HG03280 (cell line): ENCODE data around the gene SLC5A4.
"Not testable (repeated sequence)": the region's sequence is repeated elsewhere in the genome, so short reads cannot be mapped to it uniquely, and the experiment has no call there.

Experiments
- ATAC-seq: cut with Tn5 transposase; IDR thresholded peaks from one replicate; pipeline ENCODE4 v1.9.1; 2021; ENCODE audit warnings: mild to moderate bottlenecking, moderate library complexity; ENCODE audit not compliant: unreplicated experiment

The SLC5A4 gene

GRCh38 chr22:32255217-32255616 is at the start of gene SLC5A4:
Gene SLC5A4, minus strand, starts transcription at chr22:32255347. Its CDS starts 18 bp downstream, at chr22:32255329.
- ATAC-seq = no peak

GRCh38 chr22:32293921-32294320 is 38.8 kb upstream of the SLC5A4 start:
- ATAC-seq = not testable (repeated sequence)

- no peak for ATAC-seq
Observed at GRCh38 chr22:32286290-32286840, 31.2 kb upstream of the SLC5A4 start.

- no peak for ATAC-seq
Observed at GRCh38 chr22:32281072-32281471, 25.9 kb upstream of the SLC5A4 start.

GRCh38 chr22:32275353-32275752 is 20.2 kb upstream of the SLC5A4 start:
- not testable (repeated sequence) for ATAC-seq

GRCh38 chr22:32271389-32271788 is 16.2 kb upstream of the SLC5A4 start:
- no peak for ATAC-seq

GRCh38 chr22:32270641-32271369 is 15.7 kb upstream of the SLC5A4 start:
- no peak for ATAC-seq

- ATAC-seq = no peak
Observed at GRCh38 chr22:32269316-32269715, 14.2 kb upstream of the SLC5A4 start.

GRCh38 chr22:32267011-32267410 is 11.9 kb upstream of the SLC5A4 start:
- no peak for ATAC-seq

GRCh38 chr22:32265882-32266767 is 11.0 kb upstream of the SLC5A4 start:
- no peak for ATAC-seq

- ATAC-seq = not testable (repeated sequence)
Observed at GRCh38 chr22:32263678-32264077, 8.5 kb upstream of the SLC5A4 start.

GRCh38 chr22:32261306-32261705 is 6.2 kb upstream of the SLC5A4 start:
- ATAC-seq = no peak

- ATAC-seq = no peak
Observed at GRCh38 chr22:32258791-32259190, 3.6 kb upstream of the SLC5A4 start.

GRCh38 chr22:32255726-32256125 is 579 bp upstream of the SLC5A4 start:
- no peak for ATAC-seq

- ATAC-seq = no peak
Observed at GRCh38 chr22:32249231-32249630, 5.9 kb downstream of the SLC5A4 start.

GRCh38 chr22:32248276-32248675 is 6.9 kb downstream of the SLC5A4 start:
- no peak for ATAC-seq

- ATAC-seq = no peak
Observed at GRCh38 chr22:32246166-32246565, 9.0 kb downstream of the SLC5A4 start.

- no peak for ATAC-seq
Observed at GRCh38 chr22:32245042-32245441, 10.1 kb downstream of the SLC5A4 start.

- ATAC-seq = no peak
Observed at GRCh38 chr22:32244547-32244946, 10.6 kb downstream of the SLC5A4 start.

- no peak for ATAC-seq
Observed at GRCh38 chr22:32240461-32240860, 14.7 kb downstream of the SLC5A4 start.

- no peak for ATAC-seq
Observed at GRCh38 chr22:32237906-32238305, 17.2 kb downstream of the SLC5A4 start.

GRCh38 chr22:32236970-32237369 is 18.2 kb downstream of the SLC5A4 start:
- no peak for ATAC-seq
